Esophagus (tissue), 2 donors: ENCODE data around the gene MYH15. TPM values are rescaled to one million over a fixed set of nuclear protein-coding genes. Genes with fewer than 3 reads are reported as not detected.

Experiments used
- H3K27ac ChIP-seq, 2 donors: one replicate each; pipeline ENCODE4 v1.5.1; 2013; ENCODE audit warnings: low read depth in 2 of 2, mild to moderate bottlenecking in 2 of 2, inconsistent platforms in 1 of 2, low read length in 1 of 2, moderate library complexity in 1 of 2
- H3K27me3 ChIP-seq, 2 donors: one replicate each; pipeline ENCODE4 v1.6.1; 2013; ENCODE audit warnings: low read length in 2 of 2, control low read depth in 1 of 2, mild to moderate bottlenecking in 1 of 2; ENCODE audit not compliant: insufficient read depth in 2 of 2, control insufficient read depth in 1 of 2
- H3K36me3 ChIP-seq, 2 donors: one replicate each; pipeline ENCODE4 v1.6.1; 2013; ENCODE audit warnings: low read length in 1 of 2; ENCODE audit not compliant: control insufficient read depth in 2 of 2, insufficient read depth in 2 of 2
- H3K4me1 ChIP-seq, 2 donors: one replicate each; pipeline ENCODE4 v1.6.1; 2013; ENCODE audit warnings: low read length in 1 of 2; ENCODE audit not compliant: control insufficient read depth in 2 of 2, insufficient read depth in 2 of 2
- H3K4me3 ChIP-seq, 2 donors: one replicate each; pipeline ENCODE4 v1.5.1; 2013; ENCODE audit warnings: low read length in 2 of 2, mild to moderate bottlenecking in 2 of 2, low read depth in 1 of 2, moderate library complexity in 1 of 2
- H3K9me3 ChIP-seq, 2 donors: one replicate each; pipeline ENCODE4 v1.6.1; 2013; ENCODE audit warnings: mild to moderate bottlenecking in 2 of 2, low read depth in 1 of 2, low read length in 1 of 2, moderate library complexity in 1 of 2; ENCODE audit not compliant: control insufficient read depth in 2 of 2, insufficient read depth in 1 of 2
- WGBS, 2 donors: extraction: QIAGEN DNeasy Blood & Tissue Kit; methylation state at CpG; one replicate each; pipeline ENCODE4 v1.1.7; 2013; 5-methylcytosine and 5-hydroxymethylcytosine counted together
- polyA plus RNA-seq, 2 donors: library from polyadenylated mRNA; stranded (reverse); fragments of 200-250 nt; gene quantifications; one replicate each; pipeline ENCODE4 v1.2.3, GENCODE V29; 2013
- donor health status: healthy with polysubstance abuse.
- donor health status: Bipolar disorder and iron deficiency.

MYH15 gene
- polyA plus RNA-seq, 2 donors, result 0.01 to 0.02 TPM

GRCh38 chr3:108414007-108414406 is 96.4 kb downstream of the MYH15 start:
- 86 to 90% methylated on average over 5 of the region's 5 CpGs for WGBS, 2 donors
- no peak overlapping the region for H3K4me3 ChIP-seq
- no peaks in the 10 kb centered on the region for H3K9me3 ChIP-seq
- H3K36me3 ChIP-seq, result no peaks in the 10 kb centered on the region
- H3K4me1 ChIP-seq, result no peaks in the 10 kb centered on the region
- H3K27me3 ChIP-seq, result no peaks in the 10 kb centered on the region
- H3K27ac ChIP-seq, result peak overlapping the region in 1 of 2 donors; percentile 4

GRCh38 chr3:108412121-108412750 is 98.2 kb downstream of the MYH15 start:
- peak overlapping the region in 1 of 2 donors; percentile 79 for H3K27ac ChIP-seq
- no peaks in the 10 kb centered on the region for H3K9me3 ChIP-seq
- WGBS, 2 donors, result 68 to 72% methylated on average over 6 of the region's 6 CpGs

GRCh38 chr3:108410531-108410984 is 99.8 kb downstream of the MYH15 start:
- no peaks in the 10 kb centered on the region for H3K27me3 ChIP-seq
- no peaks in the 10 kb centered on the region for H3K4me1 ChIP-seq
- no peak overlapping the region for H3K4me3 ChIP-seq
- H3K36me3 ChIP-seq, result no peaks in the 10 kb centered on the region
- H3K9me3 ChIP-seq, result no peaks in the 10 kb centered on the region
- H3K27ac ChIP-seq, result no peak overlapping the region
- WGBS, 2 donors, result 85 to 86% methylated on average over 11 of the region's 11 CpGs

More at GRCh38 chr3:108412121-108412750, 98.2 kb downstream of the MYH15 start:
- Histone ChIP-seq H3K4me3 (no peak overlapping the region), H3K36me3 (no peaks in the 10 kb centered on the region), H3K4me1 (no peaks in the 10 kb centered on the region), H3K27me3 (no peaks in the 10 kb centered on the region)

- Histone ChIP-seq H3K9me3 (no peaks in the 10 kb centered on the region), H3K27me3 (no peaks in the 10 kb centered on the region), H3K27ac (no peak overlapping the region), H3K4me3 (no peak overlapping the region), H3K36me3 (no peaks in the 10 kb centered on the region), H3K4me1 (no peaks in the 10 kb centered on the region)
- WGBS, 2 donors, result 60 to 70% methylated on average over 4 of the region's 4 CpGs
Measured at GRCh38 chr3:108409800-108410178, 100.6 kb downstream of the MYH15 start.

GRCh38 chr3:108408883-108409799 is 101.3 kb downstream of the MYH15 start:
- no peaks in the 10 kb centered on the region for H3K4me1 ChIP-seq
- H3K9me3 ChIP-seq, result no peaks in the 10 kb centered on the region
- peak overlapping the region in 1 of 2 donors; percentile 33 for H3K27ac ChIP-seq
- H3K4me3 ChIP-seq, result no peak overlapping the region
- no peaks in the 10 kb centered on the region for H3K27me3 ChIP-seq
- H3K36me3 ChIP-seq, result no peaks in the 10 kb centered on the region
- 55 to 63% methylated on average over 7 of the region's 7 CpGs for WGBS, 2 donors

- no peak overlapping the region for H3K4me3 ChIP-seq
- 55 to 60% methylated on average over 3 of the region's 3 CpGs for WGBS, 2 donors
- no peaks in the 10 kb centered on the region for H3K27me3 ChIP-seq
- H3K27ac ChIP-seq, result no peak overlapping the region
- no peaks in the 10 kb centered on the region for H3K36me3 ChIP-seq
- H3K4me1 ChIP-seq, result no peaks in the 10 kb centered on the region
- H3K9me3 ChIP-seq, result no peaks in the 10 kb centered on the region
Measured at GRCh38 chr3:108407886-108408285, 102.5 kb downstream of the MYH15 start.

- 17 to 64% methylated on average over 7 of the region's 7 CpGs for WGBS, 2 donors
- H3K27ac ChIP-seq, result no peak overlapping the region
- no peaks in the 10 kb centered on the region for H3K4me1 ChIP-seq
- no peaks in the 10 kb centered on the region for H3K36me3 ChIP-seq
- H3K4me3 ChIP-seq, result no peak overlapping the region
- H3K9me3 ChIP-seq, result no peaks in the 10 kb centered on the region
- H3K27me3 ChIP-seq, result no peaks in the 10 kb centered on the region
Measured at GRCh38 chr3:108406661-108407206, 103.7 kb downstream of the MYH15 start.

GRCh38 chr3:108406063-108406660 is 104.2 kb downstream of the MYH15 start:
- 77 to 88% methylated on average over 3 of the region's 3 CpGs for WGBS, 2 donors
- Histone ChIP-seq H3K4me1 (no peaks in the 10 kb centered on the region), H3K27ac (no peak overlapping the region), H3K27me3 (no peaks in the 10 kb centered on the region), H3K9me3 (no peaks in the 10 kb centered on the region), H3K4me3 (no peak overlapping the region), H3K36me3 (no peaks in the 10 kb centered on the region)

- Histone ChIP-seq H3K9me3 (no peaks in the 10 kb centered on the region), H3K4me1 (no peaks in the 10 kb centered on the region), H3K27me3 (no peaks in the 10 kb centered on the region), H3K36me3 (no peaks in the 10 kb centered on the region), H3K27ac (no peak overlapping the region), H3K4me3 (no peak overlapping the region)
- WGBS, 2 donors, result 20 to 36% methylated on average over 2 of the region's 2 CpGs
Measured at GRCh38 chr3:108404368-108404767, 106.0 kb downstream of the MYH15 start.
